ENCODE data around the gene CD207. TPM values are rescaled to one million over a fixed set of nuclear protein-coding genes. Genes with fewer than 3 reads are reported as not detected.

The CD207 gene
- total and polyA plus RNA-seq, 2 donors from 2014 or later, result 0.66 TPM; not detected in 1

DNA sequence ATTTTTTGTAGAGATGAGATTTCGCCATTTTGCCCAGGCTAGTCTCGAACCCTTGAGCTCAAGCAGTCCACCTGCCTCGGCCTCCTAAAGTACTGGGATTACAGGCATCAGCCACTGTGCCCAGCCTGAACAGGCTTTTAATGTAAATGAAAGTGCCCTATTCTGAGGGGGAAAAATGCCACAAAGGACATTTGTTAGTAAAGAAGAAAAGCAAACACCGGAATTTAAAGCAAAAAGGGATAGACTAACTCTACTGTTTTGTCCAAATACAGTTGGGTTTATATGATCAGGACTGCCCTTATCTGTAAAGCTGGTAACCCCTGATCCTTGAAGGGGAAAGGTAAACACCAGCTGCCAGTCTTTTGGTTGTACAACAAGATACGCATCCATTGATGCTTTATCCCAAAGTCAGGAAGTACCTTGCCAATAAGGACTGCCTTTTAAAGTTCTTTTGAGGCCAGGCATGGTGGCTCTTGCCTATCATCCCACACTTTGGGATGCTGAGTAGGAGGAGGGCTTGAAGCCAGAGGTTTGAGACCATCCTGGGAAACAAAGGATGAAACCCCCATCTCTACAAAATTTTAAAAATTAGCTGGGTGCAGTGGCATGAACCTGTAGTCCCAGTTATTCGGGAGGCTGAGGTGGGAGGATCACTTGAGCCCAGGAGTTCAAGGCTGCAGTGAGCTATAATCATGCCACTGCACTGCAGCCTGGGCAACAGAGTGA is 28.4 kb downstream of the CD207 start:
- no peaks in the 10 kb centered on the region for H3K9me3 ChIP-seq (ENCODE audit: control insufficient read depth in 2 of 3, insufficient read depth in 1 of 3, low read length in 3 of 3)
- DNase-seq, result no peak
- intact Hi-C loops (cut with DNase I), result no loop called here
- no peak overlapping the region for H3K9ac ChIP-seq (ENCODE audit: low read length in 3 of 3)
- H3K4me1 ChIP-seq (ENCODE audit: control insufficient read depth in 2 of 3, insufficient read depth in 2 of 3, low read depth in 1 of 3, low read length in 3 of 3), result no peaks in the 10 kb centered on the region
- H3K4me3 ChIP-seq (ENCODE audit: low read length in 3 of 3), result no peak overlapping the region
- FAIRE-seq, result no peak
- H3K27me3 ChIP-seq (ENCODE audit: control insufficient read depth, insufficient read depth, low read length), result no peaks in the 10 kb centered on the region
- no peak overlapping the region for H3K27ac ChIP-seq (ENCODE audit: low read depth in 2 of 2, low read length in 2 of 2)
- H3K36me3 ChIP-seq (ENCODE audit: control insufficient read depth in 2 of 3, insufficient read depth in 3 of 3, low read length in 3 of 3), result no peaks in the 10 kb centered on the region
- TF ChIP-seq, protein P1, sequence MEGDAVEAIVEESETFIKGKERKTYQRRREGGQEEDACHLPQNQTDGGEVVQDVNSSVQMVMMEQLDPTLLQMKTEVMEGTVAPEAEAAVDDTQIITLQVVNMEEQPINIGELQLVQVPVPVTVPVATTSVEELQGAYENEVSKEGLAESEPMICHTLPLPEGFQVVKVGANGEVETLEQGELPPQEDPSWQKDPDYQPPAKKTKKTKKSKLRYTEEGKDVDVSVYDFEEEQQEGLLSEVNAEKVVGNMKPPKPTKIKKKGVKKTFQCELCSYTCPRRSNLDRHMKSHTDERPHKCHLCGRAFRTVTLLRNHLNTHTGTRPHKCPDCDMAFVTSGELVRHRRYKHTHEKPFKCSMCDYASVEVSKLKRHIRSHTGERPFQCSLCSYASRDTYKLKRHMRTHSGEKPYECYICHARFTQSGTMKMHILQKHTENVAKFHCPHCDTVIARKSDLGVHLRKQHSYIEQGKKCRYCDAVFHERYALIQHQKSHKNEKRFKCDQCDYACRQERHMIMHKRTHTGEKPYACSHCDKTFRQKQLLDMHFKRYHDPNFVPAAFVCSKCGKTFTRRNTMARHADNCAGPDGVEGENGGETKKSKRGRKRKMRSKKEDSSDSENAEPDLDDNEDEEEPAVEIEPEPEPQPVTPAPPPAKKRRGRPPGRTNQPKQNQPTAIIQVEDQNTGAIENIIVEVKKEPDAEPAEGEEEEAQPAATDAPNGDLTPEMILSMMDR (IDR thresholded peaks at IDR 0.05; ENCODE audit: borderline replicate concordance, extremely low read depth, insufficient read depth), result no peak

DNA sequence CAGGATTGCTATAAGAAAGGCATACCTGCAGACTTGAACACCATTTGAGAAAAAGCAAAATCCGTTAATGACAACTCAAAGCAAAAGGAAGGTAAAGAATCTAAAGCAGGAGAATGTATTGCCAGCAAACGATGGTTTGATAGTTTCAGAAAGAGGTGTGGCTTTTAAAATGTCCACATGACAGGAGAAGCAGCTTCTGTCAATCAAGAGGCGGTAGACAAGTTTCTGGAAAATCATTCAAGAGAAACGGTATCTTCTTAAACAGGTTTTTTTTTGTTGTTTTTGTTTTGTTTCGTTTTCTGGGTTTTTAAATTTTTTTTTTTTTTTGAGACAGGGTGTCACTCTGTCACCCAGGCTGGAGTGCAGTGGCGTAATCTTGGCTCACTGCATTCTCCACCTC is 29.0 kb downstream of the CD207 start:
- Histone ChIP-seq H3K9ac (ENCODE audit: low read length in 3 of 3) (no peak overlapping the region), H3K27me3 (ENCODE audit: control insufficient read depth, insufficient read depth, low read length) (no peaks in the 10 kb centered on the region), H3K4me3 (ENCODE audit: low read length in 3 of 3) (no peak overlapping the region), H3K4me1 (ENCODE audit: control insufficient read depth in 2 of 3, insufficient read depth in 2 of 3, low read depth in 1 of 3, low read length in 3 of 3) (no peaks in the 10 kb centered on the region), H3K36me3 (ENCODE audit: control insufficient read depth in 2 of 3, insufficient read depth in 3 of 3, low read length in 3 of 3) (no peaks in the 10 kb centered on the region), H3K9me3 (ENCODE audit: control insufficient read depth in 2 of 3, insufficient read depth in 1 of 3, low read length in 3 of 3) (no peaks in the 10 kb centered on the region), H3K27ac (ENCODE audit: low read depth in 2 of 2, low read length in 2 of 2) (no peak overlapping the region)
- no peak for DNase-seq
- intact Hi-C loops (cut with DNase I), result no loop called here
- TF ChIP-seq, protein P1 (IDR thresholded peaks at IDR 0.05; ENCODE audit: borderline replicate concordance, extremely low read depth, insufficient read depth), result no peak
- no peak for FAIRE-seq

DNA sequence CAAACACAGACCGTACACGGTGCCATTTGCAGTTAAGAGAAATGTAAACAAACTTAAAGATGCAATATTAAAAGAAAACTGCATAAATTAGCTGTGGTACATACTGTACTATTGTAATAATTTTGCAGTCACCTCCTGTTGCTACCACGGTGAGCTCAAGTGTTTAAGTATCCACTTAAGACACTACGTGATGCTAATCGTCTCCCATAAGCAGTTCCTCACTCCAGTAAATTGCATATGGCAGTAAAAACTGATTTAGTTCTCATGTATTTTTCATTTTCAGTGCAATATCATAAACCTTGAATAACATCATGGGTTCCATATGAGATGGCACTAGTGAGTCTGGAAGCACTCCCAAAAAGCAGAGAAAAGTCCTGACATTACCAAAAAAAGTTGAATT is 29.6 kb downstream of the CD207 start:
- Histone ChIP-seq H3K9me3 (ENCODE audit: control insufficient read depth in 2 of 3, insufficient read depth in 1 of 3, low read length in 3 of 3) (peaks cover 0 to 2% (median 0%) of the 10 kb centered on the region in 3 donors), H3K9ac (ENCODE audit: low read length in 3 of 3) (no peak overlapping the region), H3K27ac (ENCODE audit: low read depth in 2 of 2, low read length in 2 of 2) (no peak overlapping the region), H3K4me1 (ENCODE audit: control insufficient read depth in 2 of 3, insufficient read depth in 2 of 3, low read depth in 1 of 3, low read length in 3 of 3) (no peaks in the 10 kb centered on the region), H3K4me3 (ENCODE audit: low read length in 3 of 3) (no peak overlapping the region), H3K27me3 (ENCODE audit: control insufficient read depth, insufficient read depth, low read length) (no peaks in the 10 kb centered on the region), H3K36me3 (ENCODE audit: control insufficient read depth in 2 of 3, insufficient read depth in 3 of 3, low read length in 3 of 3) (no peaks in the 10 kb centered on the region)
- FAIRE-seq (no peak), DNase-seq (no peak)
- TF ChIP-seq, protein P1 (IDR thresholded peaks at IDR 0.05; ENCODE audit: borderline replicate concordance, extremely low read depth, insufficient read depth), result no peak
- intact Hi-C loops (cut with DNase I), result no loop called here

Data from kidney (tissue), 14 donors.